ENCODE results near the gene DAPK2.
A peak's percentile ranks its signal among the peaks of the same experiment; 100 is the strongest.

DAPK2 gene

GRCh38 chr15:63923993-63924950 is 122.0 kb downstream of the DAPK2 start:
- peak; percentile 35 for FAIRE-seq
- no peak for DNase-seq (ENCODE audit: insufficient read length, low spot score)
- TF ChIP-seq SPI1 (IDR thresholded peaks at IDR 0.05; ENCODE audit: low read depth, low read length) (no peak), TAF1 (IDR thresholded peaks at IDR 0.05; ENCODE audit: low read depth, low read length) (no peak), POLR2AphosphoS5 (IDR thresholded peaks at IDR 0.05; ENCODE audit: low read depth, low read length) (no peak), POLR2A (IDR thresholded peaks at IDR 0.05; ENCODE audit: low read depth, low read length) (no peak), PAX5 (IDR thresholded peaks at IDR 0.05; ENCODE audit: insufficient read depth, low read length, severe bottlenecking) (no peak), POU2F2 (IDR thresholded peaks at IDR 0.05; ENCODE audit: low read depth, low read length) (no peak)

DNA sequence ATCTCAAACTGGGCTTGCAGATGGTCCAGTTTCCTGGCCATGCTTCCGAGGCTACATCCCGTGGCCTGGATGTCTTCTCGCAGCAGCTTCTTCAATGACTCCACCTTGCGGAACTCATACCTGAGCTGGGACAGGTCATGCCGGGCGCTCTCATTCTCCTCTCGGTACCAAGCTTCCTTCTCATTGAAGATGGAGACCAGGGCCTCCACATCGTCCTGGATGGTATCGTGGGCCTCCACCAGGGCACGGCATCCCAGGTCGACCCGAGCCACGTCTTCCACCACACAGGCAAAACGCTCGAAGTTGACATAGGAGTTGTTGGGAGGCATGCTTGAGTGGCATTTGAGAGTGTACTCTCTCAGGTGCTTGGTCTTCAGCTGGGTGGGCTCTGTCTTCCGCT is 123.4 kb downstream of the DAPK2 start:
- FAIRE-seq (no peak), DNase-seq (ENCODE audit: insufficient read length, low spot score) (no peak)
- TF ChIP-seq POLR2A (IDR thresholded peaks at IDR 0.05; ENCODE audit: low read depth, low read length): no peak
- no peak for TF ChIP-seq TAF1 (IDR thresholded peaks at IDR 0.05; ENCODE audit: low read depth, low read length)
- TF ChIP-seq POLR2AphosphoS5 (IDR thresholded peaks at IDR 0.05; ENCODE audit: low read depth, low read length): no peak
- TF ChIP-seq SPI1 (IDR thresholded peaks at IDR 0.05; ENCODE audit: low read depth, low read length): no peak
- no peak for TF ChIP-seq POU2F2 (IDR thresholded peaks at IDR 0.05; ENCODE audit: low read depth, low read length)
- TF ChIP-seq PAX5 (IDR thresholded peaks at IDR 0.05; ENCODE audit: insufficient read depth, low read length, severe bottlenecking): no peak

DNA sequence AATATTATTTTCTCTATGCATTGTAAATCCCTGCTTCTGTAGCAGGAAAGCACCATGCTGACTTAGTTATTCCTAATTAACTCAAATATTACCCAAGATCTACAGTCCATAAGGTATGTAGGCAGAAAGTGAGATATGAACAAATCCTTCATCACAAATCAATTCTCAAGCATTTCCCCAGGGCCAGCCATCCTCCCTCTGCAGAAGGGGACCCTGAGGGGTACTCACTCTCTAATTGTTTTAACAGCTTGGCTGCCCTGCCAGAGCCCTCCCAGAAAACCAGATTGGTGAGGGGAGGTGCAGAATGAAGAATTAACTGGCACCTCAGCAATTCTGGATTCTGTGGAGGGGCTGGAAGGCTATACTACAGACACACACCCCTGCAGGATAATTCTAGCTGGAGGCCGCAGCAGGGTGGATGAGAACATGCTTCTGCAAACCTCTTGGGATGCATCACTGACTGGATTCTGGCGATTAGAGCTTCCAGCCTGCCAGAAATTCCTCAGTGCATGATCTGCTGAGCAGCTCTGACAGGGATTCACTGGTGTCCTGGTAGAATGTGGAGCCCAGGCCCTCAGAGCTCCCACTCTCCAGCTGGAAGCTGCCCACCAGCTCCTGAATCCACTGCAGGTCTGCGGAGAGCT is 123.9 kb downstream of the DAPK2 start:
- TF ChIP-seq TAF1 (IDR thresholded peaks at IDR 0.05; ENCODE audit: low read depth, low read length) (no peak), POU2F2 (IDR thresholded peaks at IDR 0.05; ENCODE audit: low read depth, low read length) (no peak), SPI1 (IDR thresholded peaks at IDR 0.05; ENCODE audit: low read depth, low read length) (no peak), POLR2A (IDR thresholded peaks at IDR 0.05; ENCODE audit: low read depth, low read length) (no peak), PAX5 (IDR thresholded peaks at IDR 0.05; ENCODE audit: insufficient read depth, low read length, severe bottlenecking) (no peak), POLR2AphosphoS5 (IDR thresholded peaks at IDR 0.05; ENCODE audit: low read depth, low read length) (no peak)
- DNase-seq (ENCODE audit: insufficient read length, low spot score) (no peak), FAIRE-seq (no peak)

- no peak for TF ChIP-seq POLR2AphosphoS5 (IDR thresholded peaks at IDR 0.05; ENCODE audit: low read depth, low read length)
- TF ChIP-seq SPI1 (IDR thresholded peaks at IDR 0.05; ENCODE audit: low read depth, low read length): peak; percentile 39; the same call in 1 of the 2 replicates
- FAIRE-seq: no peak
These were observed 125.6 kb downstream of the DAPK2 start for GRCh38 chr15:63920504-63921175.

DNA sequence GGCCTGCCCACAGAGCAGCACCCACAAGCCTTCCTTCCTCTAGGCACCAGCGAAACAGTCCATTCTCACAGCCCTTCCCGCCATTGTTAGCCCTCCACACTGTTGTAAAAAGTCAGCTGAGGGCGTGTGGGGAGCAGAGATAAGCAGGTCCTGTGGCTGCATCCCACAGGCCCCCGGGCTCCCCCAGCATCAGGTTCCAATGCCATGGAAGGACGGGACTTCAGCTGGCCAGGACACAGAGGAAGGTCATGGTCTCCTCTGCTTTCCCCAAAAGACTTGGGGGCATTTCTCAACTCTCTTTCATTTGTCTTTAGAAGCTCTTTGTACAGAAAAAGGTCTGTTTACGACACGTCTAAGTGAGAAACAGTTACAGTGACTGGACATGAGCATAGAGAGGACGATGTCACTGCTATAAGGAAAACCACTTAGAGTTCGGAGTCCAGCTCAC is 127.4 kb downstream of the DAPK2 start:
- TF ChIP-seq POLR2AphosphoS5 (IDR thresholded peaks at IDR 0.05; ENCODE audit: low read depth, low read length) (no peak), POLR2A (IDR thresholded peaks at IDR 0.05; ENCODE audit: low read depth, low read length) (no peak), TAF1 (IDR thresholded peaks at IDR 0.05; ENCODE audit: low read depth, low read length) (no peak), SPI1 (IDR thresholded peaks at IDR 0.05; ENCODE audit: low read depth, low read length) (no peak), PAX5 (IDR thresholded peaks at IDR 0.05; ENCODE audit: insufficient read depth, low read length, severe bottlenecking) (no peak), POU2F2 (IDR thresholded peaks at IDR 0.05; ENCODE audit: low read depth, low read length) (no peak)
- FAIRE-seq: no peak
- DNase-seq (ENCODE audit: insufficient read length, low spot score): no peak

More at GRCh38 chr15:63920504-63921175, 125.6 kb downstream of the DAPK2 start:
- DNase-seq (ENCODE audit: insufficient read length, low spot score): no peak

DNA sequence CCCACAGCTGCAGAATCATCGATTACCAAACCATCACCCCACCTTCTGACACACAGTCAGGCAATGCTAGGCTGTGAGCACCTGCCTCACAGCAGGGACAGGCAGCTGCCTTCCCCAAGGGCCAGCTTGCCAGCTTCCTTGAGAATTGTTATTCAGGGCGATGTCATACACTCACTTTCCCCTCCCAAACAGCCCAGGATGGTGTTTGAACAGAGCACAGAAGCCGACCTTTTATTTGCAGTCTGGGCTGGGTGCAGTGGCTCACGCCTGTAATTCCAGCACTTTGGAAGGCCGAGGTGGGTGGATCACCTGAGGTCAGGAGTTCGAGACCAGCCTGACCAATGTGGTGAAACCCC is 128.0 kb downstream of the DAPK2 start:
- TF ChIP-seq TAF1 (IDR thresholded peaks at IDR 0.05; ENCODE audit: low read depth, low read length) (no peak), POLR2A (IDR thresholded peaks at IDR 0.05; ENCODE audit: low read depth, low read length) (no peak), POU2F2 (IDR thresholded peaks at IDR 0.05; ENCODE audit: low read depth, low read length) (no peak), SPI1 (IDR thresholded peaks at IDR 0.05; ENCODE audit: low read depth, low read length) (no peak), POLR2AphosphoS5 (IDR thresholded peaks at IDR 0.05; ENCODE audit: low read depth, low read length) (no peak), PAX5 (IDR thresholded peaks at IDR 0.05; ENCODE audit: insufficient read depth, low read length, severe bottlenecking) (no peak)
- no peak for FAIRE-seq
- DNase-seq (ENCODE audit: insufficient read length, low spot score): no peak

DNA sequence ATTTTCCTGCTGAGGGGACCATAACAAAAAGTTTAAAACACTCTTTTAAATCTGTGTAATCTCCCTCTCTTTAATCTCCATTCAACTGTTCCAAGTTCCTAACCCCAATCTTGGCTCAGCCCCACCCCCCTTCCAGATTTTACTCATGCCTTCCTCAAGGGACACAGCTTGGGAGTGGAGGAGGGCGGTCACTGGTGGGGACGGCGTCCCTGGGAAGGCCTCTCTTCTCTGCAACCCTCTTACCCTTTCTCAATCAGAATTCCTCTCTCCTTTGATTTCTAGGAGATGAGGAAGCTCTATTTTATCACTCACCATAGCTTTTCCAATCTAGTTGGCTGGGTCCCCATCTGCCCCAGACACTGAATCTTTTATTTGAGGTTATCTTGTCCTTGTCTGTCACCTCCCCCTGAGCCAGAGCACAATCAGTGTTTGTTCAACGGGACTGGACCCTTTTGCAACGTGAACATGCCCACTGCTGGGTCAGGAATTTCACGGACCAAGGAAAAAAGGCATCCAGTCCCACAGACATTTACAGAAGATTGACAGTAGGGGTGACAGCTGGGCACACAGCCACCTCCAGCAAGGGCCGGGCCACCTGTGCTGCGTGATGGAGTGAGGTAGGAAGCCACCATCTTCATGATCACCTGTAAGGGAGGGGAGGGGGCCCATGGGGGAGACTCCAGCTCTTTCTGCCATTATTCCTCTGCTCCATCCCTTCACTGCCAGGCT is 128.5 kb downstream of the DAPK2 start:
- FAIRE-seq: no peak

DNA sequence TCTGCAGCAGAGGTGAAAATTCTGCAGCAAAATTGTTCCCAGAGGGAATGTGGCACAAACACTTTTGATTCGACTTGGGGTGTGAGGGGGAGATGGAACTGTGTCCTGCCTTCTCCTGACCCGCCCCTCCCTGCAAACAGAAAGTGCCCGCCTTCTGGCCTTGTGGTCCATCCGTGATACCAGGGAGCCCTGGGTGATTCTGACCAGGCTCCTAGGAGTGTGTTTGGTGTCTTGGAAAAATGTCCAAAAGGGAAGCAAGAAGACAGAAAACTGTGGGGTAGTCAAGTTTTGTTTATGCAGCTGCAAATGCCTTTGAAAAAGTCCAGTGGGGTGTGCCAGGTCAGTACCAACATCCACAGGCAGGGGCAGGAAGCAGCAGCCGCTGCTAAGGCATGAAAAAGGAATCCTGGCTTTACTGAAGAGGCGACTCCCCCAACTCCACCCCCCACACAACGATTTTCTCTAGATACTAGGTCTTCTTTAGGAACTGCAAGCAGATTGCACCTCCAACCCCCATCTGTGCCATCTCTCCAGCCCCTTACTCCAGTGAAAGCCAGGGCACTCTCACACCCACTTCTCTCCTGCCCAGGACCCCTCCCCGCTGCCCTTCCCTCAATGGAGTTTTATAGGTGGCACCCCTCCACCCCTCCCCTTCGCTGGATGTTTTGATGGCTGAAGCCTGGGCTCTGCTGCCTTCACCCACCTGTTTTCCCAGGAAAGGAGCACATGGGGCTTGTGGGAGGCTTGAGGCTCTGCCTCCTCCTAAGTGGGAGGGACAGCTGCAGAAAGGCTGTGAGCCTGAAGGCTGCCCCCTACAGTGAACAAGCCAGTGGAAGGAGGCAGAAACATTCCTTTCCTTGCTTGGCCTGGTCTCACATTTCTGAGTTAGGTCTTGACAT is 130.2 kb downstream of the DAPK2 start:
- no peak for DNase-seq (ENCODE audit: insufficient read length, low spot score)
- FAIRE-seq: no peak
- TF ChIP-seq TAF1 (IDR thresholded peaks at IDR 0.05; ENCODE audit: low read depth, low read length) (no peak), SPI1 (IDR thresholded peaks at IDR 0.05; ENCODE audit: low read depth, low read length) (no peak), POLR2A (IDR thresholded peaks at IDR 0.05; ENCODE audit: low read depth, low read length) (no peak), POU2F2 (IDR thresholded peaks at IDR 0.05; ENCODE audit: low read depth, low read length) (no peak), POLR2AphosphoS5 (IDR thresholded peaks at IDR 0.05; ENCODE audit: low read depth, low read length) (no peak), PAX5 (IDR thresholded peaks at IDR 0.05; ENCODE audit: insufficient read depth, low read length, severe bottlenecking) (no peak)

More for the DNA sequence above, 128.5 kb downstream of the DAPK2 start:
- DNase-seq (ENCODE audit: insufficient read length, low spot score): no peak
- TF ChIP-seq SPI1 (IDR thresholded peaks at IDR 0.05; ENCODE audit: low read depth, low read length) (no peak), TAF1 (IDR thresholded peaks at IDR 0.05; ENCODE audit: low read depth, low read length) (no peak), PAX5 (IDR thresholded peaks at IDR 0.05; ENCODE audit: insufficient read depth, low read length, severe bottlenecking) (no peak)
